Activated CD4-positive, alpha-beta T cell treated with anti-CD3 and anti-CD28 coated beads, Interleukin-2, Interleukin-6, amounts not matched to agents 100 ng/mL and 50 ng/mL, durations not matched to agents 16 hours and 8 hours (primary cell): Measurements from ENCODE around the gene SMC6.

Source experiments
- DNase-seq: peaks from one replicate; pipeline ENCODE4 v3.0.0-alpha.2; 2020

The SMC6 gene, protein sequence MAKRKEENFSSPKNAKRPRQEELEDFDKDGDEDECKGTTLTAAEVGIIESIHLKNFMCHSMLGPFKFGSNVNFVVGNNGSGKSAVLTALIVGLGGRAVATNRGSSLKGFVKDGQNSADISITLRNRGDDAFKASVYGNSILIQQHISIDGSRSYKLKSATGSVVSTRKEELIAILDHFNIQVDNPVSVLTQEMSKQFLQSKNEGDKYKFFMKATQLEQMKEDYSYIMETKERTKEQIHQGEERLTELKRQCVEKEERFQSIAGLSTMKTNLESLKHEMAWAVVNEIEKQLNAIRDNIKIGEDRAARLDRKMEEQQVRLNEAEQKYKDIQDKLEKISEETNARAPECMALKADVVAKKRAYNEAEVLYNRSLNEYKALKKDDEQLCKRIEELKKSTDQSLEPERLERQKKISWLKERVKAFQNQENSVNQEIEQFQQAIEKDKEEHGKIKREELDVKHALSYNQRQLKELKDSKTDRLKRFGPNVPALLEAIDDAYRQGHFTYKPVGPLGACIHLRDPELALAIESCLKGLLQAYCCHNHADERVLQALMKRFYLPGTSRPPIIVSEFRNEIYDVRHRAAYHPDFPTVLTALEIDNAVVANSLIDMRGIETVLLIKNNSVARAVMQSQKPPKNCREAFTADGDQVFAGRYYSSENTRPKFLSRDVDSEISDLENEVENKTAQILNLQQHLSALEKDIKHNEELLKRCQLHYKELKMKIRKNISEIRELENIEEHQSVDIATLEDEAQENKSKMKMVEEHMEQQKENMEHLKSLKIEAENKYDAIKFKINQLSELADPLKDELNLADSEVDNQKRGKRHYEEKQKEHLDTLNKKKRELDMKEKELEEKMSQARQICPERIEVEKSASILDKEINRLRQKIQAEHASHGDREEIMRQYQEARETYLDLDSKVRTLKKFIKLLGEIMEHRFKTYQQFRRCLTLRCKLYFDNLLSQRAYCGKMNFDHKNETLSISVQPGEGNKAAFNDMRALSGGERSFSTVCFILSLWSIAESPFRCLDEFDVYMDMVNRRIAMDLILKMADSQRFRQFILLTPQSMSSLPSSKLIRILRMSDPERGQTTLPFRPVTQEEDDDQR

DNA sequence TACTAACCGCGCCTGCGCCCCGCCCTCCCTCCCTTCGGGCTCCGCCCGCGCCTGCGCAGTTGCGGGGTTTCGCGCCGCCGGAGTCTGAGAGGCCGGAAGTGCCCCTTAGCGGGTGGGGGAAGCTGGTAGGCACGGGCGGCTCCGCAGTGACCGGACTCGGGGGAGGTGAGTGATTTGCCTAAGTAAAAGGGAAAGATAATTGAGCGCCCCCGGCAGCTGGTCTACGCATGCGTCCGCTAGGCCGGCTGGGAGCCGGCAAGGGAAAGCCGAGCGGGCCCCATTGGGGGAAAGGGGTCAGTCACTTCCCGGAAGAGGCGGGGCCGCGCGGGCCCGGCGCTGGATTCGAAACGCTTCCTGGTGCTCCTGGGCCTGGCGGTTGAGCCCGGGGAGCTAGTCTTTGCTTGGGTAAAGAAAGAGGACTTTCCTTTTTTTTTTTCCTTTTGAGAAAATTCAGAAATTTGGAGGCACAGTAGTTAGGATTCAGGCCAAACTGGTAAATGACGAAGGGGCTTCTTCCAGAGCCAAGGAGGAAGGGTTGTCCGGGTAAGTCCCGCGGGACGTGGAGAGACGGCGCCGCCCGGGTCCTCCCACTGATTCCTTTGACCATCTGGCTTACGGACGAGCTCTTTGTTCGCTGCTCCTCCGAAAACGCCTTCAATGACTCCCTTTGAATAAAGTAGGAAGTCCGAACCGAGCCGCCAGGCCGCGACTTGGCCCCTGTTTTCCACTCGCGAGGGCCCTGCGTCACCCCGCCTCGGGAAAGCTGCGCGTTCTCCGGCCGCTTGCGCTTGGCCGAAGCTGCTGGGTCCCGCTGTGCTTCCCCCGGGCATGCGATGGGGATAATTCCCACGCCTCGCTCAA lies at the start of gene SMC6, which contains the start of gene GEN1:
Gene SMC6, minus strand, starts transcription at position 8 of the 861 bp plus-strand sequence. CDS start 7,864 bp downstream, outside the sequence.
Gene GEN1, plus strand, starts transcription at position 336 of the 861 bp plus-strand sequence. CDS start 5,806 bp downstream, outside the sequence.
- peak; percentile 94 for DNase-seq

DNA sequence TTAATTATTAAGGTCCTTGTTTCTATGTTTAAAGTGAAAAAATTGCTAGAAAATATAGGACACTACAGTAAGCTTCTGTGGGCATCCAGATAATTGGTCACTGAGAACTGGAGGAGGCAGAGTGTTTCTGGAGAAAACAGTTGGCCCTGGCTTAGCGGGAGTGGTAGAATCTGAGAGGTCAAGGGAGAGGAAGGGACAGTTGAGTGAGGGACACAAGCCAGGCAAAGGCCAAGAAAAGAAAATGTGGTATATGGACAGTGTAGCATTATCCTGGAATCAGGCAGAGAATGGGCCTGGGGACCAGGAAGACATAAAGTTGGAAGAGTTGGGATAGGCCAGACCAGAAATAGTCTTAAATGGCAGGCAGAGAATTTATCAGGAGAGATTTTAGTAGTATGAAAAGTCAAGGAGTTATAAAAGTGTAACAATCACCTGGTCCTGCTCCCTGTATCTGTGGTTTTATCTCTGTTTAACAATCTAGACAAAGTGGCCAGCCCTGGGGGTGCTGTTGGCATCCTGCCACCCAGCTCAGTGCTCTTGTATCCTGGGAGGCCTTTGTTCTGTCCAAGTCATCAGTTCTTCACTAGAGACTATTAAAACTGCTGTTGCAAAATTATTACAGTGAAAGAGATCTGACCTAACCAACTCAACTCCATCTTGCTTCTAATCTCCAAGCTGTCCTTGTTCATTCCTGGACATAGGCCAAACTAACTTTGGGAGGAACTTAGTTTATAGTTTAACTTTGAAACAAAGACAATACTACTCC lies 47.3 kb upstream of the SMC6 start:
- no peak for DNase-seq

DNA sequence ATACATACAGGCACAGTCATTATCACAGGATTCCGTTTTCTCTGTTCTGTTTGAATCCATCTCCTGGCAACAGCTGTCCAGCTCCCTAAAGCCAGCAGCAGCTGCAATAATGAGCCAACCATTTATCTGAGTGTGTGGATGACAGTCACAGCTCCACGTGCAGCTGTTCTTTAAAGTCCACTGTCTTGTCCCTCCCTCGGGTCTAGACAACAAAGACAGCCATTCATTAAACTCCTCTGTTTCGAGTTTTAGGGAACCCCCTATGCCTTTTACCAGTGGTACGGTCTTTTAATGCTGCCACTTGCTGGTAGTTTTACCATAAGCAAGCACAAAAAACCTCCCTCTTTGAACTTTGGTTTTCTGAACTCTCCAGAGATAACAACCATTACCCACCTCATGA lies 46.6 kb upstream of the SMC6 start:
- no peak for DNase-seq

DNA sequence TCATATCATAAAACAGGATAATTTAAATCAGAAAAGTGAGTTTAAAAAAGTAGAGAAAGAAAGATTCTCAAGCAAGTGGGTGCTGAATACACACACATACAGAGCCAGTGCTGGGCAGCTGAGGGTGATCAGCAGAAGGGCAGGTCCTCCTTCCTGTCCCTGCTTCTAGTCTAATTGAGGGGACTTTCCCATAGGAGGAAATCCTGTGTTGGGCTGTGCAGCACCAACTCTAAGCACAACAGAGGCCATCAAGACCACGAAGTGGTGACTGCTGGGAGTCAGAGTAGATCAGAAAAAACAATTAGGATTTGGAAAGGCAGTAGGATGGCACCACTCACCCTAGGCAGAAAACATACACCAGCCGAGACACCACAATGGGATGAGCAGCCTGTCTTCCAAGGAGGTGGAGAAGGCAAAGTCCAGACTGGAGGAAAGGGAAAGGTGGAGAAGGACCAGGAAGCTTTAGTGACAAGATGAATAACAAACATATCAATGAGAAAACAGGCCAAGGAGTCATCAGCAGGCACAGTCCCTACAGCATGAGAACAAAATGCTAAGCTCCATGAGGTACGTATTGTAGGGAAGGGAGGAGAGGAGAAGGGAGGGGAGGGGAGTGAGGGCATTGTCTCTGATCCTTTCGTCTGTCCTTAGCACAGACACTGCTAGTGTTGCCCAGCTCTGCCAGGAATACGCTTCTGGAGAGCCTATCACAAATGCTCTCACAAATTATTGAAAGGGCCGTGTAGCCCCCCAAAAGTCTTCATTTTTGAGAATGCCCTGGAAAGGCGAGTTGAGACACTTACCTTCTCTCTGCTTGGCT lies 45.9 kb upstream of the SMC6 start:
- DNase-seq: no peak

DNA sequence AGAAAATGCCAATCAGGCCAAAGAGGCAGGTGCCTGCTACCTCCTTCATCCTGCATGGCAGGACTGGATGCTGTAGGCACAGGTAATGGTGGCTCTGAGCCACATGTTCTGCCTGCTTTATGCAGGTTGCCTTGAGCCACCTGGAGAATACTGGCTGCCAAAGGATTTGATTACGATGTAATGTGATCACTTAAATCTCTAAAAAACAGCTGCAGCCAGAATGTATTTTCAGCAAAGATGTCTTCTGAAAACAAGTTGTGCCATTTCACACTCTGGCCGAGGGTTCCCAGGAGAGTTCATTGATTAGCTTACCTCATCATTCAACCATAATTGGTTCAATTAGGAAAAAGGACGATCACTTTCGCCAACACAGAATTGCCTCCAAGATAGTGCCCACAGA lies 44.7 kb upstream of the SMC6 start:
- DNase-seq: no peak

DNA sequence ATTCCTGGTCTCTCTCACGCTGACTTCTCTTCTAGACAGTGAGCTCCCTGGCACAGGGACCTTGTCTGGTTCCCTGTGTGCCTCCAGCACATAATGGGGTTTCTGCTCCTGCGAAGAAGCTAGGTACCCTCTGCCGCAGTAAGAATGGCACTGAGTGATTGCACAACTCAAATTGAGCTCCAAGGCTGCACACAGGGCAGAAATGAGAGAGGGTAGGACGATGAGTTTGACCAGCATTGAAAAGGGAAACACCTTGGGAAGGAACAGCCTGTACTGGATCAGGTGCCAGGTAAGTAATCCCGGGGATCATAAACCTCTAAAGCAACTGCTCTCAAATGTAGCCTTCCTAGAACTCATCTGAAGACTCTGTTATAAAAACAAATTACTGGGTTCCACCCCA lies 41.7 kb upstream of the SMC6 start:
- no peak for DNase-seq

DNA sequence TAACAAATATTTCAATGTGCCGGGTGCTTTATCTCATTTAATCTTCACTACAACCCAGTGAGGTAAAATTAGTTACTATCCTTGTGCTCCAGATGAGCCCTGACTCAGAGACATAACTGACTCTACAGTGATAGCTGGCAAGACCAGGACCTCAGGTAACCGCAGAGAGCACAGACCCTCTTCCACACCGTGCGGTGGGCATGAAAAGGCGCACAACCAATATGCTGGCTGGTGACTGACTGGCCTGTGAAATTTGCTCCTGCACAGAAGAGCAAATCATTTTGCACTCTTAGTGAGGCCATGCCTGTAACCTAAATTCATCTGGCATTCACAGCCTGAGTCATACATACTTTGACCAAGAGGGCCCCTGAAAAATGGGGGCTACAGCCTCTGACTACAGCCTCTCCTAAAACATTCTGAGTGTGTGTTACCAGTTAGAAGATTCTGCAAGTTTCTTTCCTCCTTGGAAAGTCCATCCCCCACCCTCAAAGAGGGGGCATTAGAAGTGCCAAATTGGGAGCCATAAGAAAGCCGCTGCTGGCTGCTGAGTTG lies 40.3 kb upstream of the SMC6 start:
- peak; percentile 23 for DNase-seq

DNA sequence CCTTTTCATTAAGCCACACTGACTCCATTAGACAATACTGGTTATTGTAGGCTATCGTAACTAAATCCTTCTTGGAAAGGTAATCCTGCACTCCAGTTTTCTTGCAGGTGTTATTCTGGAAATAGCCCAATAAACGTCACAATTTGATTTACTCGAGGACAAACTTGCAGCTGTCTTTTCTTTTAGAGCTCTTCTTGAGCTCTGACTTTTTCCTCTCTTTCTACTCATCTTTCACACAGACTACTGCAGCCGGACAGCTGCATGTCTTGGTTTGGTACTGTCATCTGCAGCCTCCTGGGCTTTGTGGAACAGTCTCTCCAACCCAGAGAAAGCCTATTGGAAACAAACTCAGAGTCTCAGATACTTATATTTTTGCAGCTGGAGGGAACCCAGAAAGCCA lies 39.7 kb upstream of the SMC6 start:
- DNase-seq: no peak

DNA sequence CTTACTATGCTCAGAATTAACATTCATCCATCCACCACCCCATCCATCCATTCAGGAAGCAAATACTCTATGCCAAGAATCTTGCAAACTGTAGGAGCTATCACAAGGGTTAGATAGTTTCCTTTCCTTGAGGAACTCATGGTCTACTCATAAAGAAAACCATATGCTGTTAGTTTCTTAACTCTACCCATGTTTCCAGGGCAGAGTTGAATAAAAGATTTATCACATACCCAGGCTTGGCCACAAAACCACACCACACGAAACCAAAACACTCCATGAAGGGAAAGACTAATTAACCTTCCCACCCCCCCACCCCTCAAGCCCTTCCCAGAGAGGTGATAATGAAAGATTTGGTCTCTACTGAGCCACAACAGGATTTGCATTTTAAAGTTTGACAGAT lies 38.9 kb upstream of the SMC6 start:
- peak; percentile 53 for DNase-seq

DNA sequence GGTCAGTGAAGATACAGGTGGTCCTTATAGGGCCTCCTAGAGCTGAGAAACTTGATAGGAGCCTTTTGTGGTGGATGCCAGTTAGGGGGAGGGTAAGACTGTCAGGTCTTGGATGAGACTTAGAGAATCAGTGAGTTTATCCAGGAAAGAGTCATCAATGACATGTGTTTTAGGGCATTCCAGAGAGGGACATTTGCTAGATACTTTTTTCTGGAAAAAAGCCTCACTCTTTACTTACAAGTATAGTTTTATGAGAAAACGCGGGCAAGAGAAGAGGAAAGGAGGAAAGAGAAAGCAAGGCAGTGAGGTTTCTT lies 38.2 kb upstream of the SMC6 start:
- no peak for DNase-seq

DNA sequence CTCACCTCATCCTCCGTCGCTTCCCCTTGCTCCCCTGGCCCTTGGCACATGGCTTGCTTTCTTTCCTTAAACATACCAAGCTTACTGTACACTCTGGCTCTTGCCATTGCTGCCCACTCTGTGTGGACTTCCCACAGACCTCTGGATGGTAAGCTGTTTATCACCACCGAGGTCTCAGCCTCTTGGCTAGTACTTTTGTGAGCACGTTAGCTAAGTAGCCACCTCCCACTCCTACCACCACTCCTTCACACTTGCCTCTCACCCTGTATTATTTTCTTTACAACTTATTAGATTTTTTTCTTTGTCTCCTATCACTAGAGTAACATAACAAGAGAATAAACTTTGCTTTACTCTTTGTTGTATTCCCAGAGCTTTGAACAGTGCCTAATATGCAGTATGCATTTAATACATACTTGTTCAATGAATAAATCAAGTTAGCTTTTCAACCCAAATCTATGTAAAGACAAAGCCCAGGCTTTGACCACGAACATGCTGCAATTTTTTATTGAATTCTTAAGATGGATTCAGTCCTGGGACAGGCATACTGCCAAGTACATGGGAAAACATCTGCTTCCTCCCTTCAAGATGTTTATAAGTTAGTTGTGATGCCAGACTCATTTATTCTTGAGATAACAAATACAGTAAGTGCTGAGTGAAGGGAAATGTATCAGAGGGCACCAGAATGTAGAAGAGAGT lies 37.7 kb upstream of the SMC6 start:
- DNase-seq: no peak

DNA sequence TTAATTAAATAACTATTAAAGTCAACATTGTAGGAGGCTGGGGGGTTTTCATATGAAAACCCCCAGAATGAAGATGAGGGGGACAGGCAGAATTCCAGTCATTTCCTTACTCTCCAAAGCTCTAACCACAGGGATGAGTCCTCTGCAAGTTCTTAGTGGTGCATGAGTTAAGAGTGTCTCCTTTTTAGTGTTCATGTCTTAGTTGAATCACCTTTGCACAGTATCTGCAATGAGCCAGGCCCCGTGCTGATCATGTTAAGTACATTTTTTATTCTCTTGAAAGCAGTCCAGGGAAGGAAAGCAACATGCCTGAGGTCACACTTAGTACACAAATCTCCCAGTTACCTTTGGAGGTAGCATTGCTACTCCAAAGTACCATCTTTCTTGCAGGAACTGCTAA lies 36.9 kb upstream of the SMC6 start:
- peak; percentile 41 for DNase-seq

DNA sequence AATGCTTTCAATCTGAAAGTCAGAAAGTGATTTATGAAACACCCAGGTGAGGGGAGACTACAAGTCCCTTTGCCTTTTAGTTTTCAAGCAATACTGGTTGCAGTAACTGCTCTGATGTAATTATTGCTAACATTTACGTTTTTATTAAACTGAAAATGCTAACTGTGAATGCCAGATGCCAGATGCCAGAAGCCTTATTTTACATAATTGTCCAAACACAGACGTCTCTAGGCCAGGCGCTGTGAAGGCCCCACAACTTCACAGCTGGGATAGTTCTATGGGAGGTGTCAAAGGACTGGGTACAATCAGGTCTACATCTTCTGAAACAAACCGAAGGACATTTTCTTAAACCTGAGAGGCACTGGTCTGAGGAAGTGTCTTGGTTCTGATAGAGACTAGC lies 35.2 kb upstream of the SMC6 start:
- DNase-seq: no peak

DNA sequence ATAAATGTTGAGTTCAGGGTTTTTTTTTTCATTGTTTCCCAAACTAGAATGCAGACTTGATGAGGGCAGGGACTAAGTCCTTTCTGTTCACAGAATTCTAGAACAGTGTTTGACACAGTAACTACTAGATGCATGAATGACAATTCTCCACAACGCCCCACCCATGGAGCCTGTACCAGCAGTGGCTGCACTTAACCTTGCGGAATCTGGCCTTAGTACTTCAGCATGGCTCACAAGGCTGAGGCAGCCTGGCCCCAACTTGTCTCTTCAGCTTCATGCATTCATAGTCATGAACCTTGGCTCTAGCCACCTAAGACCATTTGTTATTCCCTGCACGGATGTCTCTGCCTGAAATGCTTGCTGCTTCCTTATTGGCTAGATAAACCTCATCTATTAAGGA lies 33.1 kb upstream of the SMC6 start:
- no peak for DNase-seq

DNA sequence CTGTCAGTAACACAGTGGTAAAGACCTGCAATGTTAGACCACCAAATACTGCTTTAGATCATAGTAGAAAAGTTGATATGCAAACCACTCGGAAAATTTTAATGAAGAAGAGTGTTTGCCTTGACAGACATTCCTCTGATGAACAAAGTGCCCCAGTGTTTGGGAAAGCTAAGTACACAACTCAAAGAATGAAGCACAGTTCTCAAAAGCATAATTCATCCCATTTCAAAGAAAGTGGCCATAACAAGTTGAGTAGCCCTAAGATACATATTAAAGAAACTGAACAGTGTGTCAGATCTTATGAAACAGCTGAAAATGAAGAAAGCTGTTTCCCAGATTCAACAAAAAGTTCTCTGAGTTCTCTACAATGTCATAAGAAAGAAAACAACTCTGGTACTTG lies 27.9 kb upstream of the SMC6 start:
- DNase-seq: no peak

DNA sequence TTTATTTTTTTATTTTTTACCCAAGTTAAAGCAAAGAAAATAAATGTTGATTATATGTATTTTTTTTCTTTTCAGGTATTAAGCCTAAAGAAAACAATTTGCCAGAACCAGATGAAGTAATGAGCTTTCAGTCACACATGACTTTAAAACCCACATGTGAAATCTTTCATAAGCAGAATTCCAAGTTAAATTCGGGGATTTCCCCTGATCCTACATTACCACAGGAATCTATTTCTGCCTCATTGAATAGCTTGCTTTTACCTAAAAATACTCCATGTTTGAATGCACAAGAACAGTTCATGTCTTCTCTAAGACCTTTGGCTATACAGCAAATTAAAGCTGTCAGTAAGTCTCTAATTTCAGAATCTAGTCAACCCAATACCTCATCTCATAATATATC lies 26.9 kb upstream of the SMC6 start:
- DNase-seq: no peak

DNA sequence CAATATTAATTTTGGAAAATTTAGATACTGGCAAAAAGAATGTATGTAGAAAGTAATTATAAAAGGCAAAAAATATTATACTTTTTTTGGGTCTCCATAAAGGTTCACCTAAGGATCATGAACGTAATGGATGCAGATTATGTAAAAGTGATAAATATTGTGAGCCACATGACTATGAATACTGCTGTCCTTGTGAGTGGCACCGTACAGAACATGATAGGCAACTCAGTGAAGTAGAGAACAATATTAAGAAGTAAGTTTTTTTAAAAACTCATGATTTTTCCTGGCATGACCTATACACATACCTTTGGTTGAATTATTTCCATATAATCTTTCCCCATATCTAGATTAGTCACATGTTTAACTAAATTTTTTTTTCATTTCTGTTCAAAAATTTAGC lies 18.9 kb upstream of the SMC6 start:
- DNase-seq: no peak

DNA sequence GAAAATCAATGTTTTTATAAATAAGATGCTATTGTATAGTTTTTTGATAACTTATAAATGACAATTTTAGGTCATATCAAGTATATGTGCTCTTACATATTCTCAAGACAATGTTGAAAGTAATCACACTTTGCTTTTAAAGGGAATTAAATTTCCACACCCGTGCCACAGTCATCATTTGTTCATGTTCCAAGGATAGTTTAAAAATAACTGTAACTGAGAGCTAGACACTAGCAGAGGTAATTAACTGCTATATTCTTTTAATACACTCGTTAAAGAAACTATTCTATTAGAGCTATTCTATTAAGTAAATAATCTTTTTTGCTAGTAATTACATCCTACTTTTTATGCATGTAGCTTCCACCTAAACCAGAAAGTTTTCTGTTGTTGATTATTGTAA lies 18.3 kb upstream of the SMC6 start:
- DNase-seq: no peak

DNA sequence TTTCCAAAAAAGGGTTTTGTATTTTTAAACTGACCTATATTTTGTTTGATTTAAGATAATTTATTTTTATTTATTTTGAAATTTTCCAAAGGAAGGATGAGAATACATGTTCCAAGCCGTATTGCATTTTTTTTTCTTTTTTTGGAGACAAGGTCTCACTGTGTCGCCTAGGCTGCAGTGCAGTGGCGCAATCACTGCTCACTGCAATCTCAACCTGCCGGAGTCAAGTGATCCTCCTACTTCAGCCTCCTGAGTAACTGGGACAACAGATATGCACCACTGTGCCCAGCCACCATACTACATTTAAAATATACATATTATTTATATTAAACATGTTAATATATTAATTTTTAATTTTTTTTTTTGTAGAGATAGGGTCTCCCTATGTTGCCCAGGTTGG lies 15.3 kb upstream of the SMC6 start:
- no peak for DNase-seq

DNA sequence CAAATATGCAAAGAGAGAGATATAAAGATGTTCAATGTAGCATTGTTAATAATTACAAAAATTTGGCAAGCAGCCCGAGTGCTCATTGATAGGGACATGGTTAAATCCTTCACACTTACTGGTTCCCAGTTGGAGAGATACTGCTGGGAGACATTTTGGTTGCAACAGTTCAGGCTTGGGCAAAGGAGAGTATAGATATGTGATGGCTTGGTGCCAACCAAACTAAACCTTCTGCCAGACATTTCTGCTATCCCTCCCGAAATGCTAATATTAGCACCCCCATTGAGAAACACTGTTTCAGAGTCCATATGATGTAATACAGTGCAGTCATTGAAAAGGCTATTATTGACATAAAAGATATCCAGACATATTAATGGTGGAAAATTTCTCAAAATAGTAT lies 11.8 kb upstream of the SMC6 start:
- DNase-seq: no peak
